ENCODE measurements around the gene ADGRB3. TPM values are rescaled to one million over a fixed set of nuclear protein-coding genes. Genes with fewer than 3 reads are reported as not detected.
"Not testable (repeated sequence)": the region's sequence is repeated elsewhere in the genome, so short reads cannot be mapped to it uniquely, and the experiment has no call there.

ADGRB3 gene
- total RNA-seq, 1 donor from 2014 or later = 3.3 TPM

DNA sequence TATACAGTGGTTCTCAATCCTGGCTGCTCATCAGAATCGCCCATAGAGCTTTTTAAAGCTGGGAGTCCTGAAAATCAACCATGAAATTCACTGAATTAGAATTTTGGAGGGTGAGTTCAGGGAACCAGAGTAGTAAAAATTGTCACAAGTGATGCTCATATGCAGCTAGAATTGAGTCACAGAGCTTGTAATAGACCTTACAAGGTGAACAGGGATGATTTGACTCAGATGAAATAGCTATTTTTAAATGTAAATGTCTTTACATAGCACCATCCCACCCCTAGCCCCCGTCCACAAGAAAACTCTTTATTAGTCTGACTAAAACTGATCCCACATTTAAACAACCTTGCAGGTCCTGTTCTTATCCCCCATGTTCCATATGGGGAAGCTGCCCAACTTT is 630.0 kb downstream of the ADGRB3 start:
- no peak for DNase-seq

DNA sequence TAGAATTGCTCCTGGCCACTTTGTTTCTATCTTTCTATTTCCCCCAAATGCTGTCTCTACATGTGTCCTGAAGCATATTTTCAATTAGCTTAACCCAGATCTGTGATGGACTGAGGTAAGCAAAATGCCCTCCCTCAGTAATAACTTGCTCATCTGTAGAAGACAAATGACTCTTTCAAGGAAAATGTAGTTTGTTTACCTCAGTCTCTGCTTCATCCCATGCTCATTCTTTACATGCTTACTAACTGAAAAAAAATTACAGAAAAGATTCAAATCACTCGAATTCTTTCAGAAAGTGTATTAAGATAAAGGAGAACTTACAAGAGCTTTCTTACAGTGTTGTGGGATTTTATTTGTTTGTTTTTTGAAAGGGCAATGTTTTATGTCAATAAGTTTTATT is 630.6 kb downstream of the ADGRB3 start:
- DNase-seq = no peak

DNA sequence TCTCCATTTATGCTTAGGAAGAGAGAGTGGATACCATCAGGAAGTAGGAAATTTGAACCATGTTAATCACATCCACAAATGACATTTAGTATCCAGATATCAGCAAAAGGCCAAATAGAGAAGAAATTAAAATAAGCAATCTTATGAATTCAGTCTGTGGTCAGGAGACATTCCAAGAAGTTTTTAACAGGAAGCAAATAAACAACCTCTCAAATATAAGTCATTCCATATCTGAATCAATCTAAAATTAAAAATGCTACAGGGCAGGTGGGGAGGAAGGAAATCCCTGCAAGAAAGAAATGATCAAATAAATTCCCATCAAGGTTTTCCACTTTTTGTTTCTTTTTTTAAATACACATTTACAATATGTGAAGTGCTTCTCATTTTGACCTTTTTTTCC is 641.1 kb downstream of the ADGRB3 start:
- no peak for DNase-seq

DNA sequence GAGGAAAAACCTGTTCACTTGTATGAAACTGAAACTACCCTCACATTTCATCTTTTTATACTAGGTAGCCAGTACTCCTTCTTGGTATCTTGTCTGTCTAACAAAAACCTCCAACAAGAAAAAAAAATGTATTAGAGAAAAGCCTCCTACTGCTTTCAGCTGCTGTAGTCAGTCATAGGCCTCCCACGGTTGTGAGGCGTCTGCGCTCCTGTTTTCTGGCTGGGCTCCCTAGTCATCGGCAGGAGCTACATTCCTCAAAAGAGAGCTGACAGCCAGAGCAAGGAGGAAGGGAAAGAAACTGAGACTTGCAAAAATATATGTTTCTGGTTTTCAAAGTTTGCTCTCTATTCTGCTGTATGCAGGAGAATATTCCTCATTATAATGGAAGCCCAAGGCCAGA is 644.7 kb downstream of the ADGRB3 start:
- no peak for DNase-seq

DNA sequence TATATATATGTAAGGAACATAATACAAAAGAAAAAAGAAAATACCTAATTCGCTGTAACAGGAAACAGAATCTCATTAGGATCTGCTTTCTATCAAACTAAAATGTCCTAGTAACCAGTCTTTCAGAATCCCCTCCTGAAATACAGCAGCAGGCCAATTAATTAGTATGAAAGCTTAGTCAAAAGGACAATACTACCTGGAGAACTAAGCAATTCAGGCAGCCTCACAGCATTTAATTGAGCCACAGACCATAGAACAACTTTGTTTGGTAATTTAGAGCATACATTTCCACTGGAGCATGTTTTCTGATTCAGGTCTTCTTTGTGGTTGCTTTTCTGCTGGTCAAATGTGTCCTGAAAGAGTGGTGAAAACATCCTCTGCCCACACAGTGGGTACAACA is 645.8 kb downstream of the ADGRB3 start:
- DNase-seq = no peak

DNA sequence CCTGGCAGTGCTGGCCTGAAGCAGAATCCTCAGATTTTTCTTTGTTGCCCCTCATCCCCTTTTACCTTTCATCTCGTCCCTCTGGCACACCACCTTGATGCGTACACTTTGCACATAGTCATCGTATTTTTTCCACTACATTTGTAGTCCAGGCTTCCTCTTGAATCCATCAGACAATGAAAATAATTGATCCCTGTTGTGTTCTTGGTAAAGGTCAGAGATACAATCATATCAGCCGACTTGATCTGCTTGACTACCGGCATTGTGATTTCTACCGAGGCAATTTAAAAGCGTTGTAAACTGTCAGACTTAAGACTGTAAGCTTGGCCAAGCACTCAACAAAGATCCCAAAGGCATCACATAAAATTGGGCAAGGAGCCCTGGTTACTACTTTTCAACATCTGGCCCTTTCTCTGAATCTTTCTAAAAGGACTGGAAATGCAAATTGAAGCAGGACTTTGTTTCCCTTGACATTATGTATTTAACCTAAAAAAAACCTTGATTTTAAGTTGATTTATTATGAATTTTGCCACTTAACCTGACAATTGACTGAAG is 649.2 kb downstream of the ADGRB3 start:
- no peak for DNase-seq

DNA sequence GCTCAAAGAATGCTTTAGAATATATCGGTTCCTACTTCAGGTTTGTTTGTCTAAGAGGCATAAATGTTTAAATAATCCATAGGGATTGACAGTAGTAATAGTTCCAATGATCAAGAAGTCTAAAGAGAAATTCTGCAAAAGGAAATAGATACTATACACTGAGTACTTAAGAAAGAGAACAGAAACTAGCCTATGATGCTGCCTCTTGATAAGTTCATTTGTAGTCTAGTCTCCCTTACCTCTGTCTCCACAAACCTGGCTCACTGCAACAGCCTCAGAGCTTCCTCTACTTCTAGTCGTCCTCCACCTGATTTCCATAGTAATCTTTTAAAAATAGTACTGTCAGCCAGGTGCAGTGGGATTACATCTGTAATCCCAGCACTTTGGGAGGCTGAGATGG is 650.0 kb downstream of the ADGRB3 start:
- DNase-seq = no peak

DNA sequence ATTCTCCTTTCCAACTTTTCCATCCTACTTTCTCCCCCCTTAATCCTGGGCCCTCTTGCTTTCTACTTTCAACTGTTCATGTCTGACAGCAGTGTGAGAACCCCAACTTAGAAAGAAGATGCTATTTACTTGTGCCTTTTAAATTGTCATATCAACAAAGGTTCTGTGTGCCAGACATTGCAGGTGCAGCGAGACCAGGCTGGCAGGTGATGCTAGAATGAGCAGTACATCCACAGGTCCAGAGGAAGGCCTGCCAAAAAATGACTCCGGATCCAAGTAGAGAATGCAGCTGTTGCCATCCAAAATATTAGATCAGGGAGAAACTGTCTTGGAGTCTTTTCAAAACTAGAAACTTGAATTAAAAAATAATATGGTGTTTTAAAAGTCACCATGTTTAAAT is 651.2 kb downstream of the ADGRB3 start:
- no peak for DNase-seq

DNA sequence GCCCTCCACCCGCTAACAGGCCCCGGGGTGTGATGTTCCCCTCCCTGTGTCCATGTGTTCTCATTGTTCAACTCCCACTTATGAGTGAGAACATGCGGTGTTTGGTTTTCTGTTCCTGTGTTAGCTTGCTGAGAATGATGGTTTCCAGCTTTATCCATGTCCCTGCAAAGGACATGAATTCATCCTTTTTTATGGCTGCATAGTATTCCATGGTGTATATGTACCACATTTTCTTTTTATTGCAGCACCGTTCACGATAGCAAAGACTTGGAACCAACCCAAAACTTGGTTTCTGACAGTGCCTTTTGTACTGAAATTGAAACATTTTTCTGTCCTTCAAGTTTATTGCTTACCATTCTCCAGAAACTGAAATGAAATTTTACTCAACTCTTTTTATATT is 653.1 kb downstream of the ADGRB3 start:
- not testable (repeated sequence) for DNase-seq

DNA sequence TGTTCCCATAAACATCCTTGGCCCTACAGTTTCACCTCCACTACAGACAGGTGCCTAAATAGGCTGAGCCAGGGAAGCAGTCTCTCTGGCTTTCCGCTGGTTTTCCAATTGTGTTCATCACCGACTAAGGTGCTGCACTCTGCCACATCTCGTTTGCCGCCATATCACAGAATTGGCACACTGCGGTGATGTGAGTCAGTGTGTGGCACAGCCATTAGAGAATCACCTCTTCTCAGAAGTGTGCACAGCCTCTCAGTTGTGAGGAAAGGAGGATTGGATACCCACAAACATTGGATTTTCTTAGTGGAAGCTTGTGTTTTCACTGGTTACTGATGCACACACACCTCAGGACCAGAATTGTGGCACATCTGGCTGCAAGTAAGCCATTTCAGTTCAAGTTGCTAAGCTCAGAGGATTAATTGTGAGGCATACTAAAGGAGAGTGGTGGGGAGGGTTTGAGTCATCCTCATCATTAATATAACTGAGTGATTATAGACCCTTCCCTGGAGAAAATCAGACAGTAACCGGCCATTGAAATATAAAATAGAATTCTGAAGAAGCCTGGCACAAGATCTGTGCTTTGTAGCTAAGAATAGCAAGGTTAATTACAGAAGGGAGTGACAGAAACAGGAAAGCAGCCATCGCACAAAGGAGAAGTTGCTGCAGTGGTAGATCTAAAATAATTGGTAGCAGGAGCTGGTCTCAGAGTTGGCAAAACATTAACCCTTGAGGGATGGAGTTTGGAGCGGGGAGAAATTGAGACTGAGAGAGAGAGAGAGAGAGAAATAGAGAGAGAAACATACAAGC is 654.8 kb downstream of the ADGRB3 start:
- no peak for DNase-seq

DNA sequence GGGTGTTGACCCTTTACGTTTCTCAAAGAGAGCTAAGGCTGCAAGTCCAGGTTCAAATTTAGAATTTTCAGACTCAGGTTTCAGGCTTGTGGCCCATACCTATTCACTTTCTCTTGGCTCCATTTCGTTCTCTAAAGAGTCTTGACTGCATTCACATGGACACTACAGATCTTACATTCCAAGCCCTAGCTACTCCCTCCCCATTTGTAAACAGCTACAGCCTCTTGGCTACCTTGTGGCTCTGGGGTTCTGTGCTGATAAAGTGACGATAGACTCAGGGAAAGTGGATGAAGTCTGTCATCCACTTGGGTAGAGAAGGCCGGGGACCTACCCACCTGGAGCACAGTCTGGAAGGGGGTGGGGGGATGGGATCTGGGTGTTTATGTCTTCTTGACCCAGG is 658.4 kb downstream of the ADGRB3 start:
- no peak for DNase-seq

DNA sequence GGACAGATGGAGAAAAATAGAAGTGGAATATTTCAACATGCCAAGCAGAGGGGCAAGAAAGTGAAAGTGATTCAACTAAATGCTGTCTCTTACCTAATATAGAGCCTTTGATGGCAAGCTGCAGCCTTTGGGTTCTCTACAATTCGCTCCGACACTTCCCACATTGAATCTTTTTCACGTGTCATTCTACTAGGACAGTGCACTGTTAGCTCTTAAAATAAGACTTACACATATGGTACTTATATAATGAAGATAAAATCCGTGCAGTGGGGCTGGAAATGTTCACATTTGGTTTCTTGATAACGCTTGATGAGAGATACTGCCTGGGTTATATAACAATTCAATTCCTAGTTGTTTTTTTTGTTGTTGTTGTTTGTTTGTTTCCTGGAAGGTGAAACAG is 659.3 kb downstream of the ADGRB3 start:
- DNase-seq = no peak

DNA sequence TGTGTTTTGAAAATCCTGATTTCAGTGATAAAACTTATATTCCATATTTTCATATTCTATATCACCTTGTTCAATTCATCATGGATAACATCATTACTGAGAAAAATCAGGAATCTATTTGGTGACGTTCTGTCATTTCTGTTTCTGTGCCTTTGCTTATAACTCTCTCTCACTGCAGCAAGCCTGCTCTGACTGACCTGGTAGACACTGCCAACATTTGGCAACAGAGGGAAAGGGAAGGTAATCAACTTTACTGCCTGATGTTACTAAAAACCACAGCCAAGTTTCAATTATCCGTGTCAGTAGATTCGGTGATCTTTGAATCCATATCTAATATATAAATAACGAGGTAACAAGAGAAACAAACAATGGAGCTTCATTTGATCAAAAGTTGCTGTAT is 659.8 kb downstream of the ADGRB3 start:
- DNase-seq = no peak

DNA sequence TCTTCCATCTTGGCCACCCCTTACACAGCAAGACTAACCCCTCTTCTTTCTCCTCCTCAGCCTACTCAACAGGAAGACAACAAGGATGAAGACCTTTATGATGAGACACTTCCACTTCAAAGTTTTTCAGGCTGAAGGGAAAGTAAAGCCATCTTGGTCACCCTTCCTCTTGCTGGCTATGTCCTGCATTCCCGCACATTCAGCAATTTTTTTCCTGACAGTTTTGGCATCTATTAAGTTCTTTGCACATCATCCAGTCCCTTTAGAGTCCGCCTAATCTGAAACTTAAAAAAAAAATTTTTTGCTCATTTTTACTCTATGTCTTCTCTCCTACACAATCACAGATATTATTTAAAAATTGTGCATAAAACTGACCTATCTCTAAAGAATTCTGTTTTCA is 668.3 kb downstream of the ADGRB3 start:
- no peak for DNase-seq

DNA sequence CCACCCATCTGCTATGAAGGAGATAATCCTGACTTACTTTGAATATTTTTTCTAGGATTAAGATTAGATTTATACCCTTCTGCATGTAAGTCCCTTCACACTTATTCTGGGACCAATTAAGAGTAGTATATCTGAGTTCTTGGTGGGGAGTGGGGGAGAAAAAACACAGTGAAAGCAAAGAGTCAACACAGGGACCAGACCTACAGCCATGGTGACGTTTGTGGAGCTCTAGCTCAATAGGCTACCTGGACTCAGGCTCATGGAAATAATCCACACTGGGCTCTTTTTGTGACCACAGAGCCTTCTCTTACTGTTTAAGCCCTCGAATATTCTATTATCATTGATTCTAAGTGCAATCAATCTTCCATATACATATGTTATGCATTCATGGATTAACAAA is 670.4 kb downstream of the ADGRB3 start:
- DNase-seq = no peak

DNA sequence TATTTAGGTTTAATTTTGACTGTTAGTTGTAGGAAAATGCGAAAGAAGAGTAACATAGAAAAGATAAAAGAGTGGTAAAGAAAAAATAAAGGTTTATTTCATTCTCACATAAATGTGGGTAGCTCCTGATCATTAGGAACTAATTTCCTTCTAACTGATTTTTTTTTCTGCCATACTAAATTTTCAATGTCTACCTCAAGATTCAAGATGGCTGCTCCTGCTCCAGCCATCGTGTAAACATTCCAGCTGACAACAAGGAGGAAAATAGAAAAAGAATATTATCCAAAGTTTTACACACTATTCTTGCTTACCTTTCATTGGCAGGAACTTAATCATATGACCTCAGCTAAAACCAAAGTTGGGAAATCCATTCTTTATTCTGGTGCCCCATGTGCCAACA is 673.5 kb downstream of the ADGRB3 start:
- no peak for DNase-seq

DNA sequence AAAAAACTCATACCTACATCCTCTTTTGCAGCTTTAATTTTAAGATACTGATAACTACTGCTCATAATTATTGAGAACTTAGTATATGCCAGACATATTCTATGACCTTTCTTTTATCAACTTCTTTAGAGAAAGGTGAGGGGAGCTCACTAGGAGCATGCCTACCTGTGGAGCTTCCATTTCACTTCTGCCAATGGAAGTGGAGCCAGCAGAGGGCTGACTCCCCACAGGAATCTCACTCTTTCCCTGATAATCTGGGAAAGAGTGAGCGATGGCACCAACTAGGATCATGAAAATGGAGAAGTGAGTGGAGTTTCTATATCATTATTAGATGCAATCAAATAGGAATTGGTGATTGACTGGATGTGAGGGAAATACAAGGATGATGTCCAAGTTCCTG is 676.8 kb downstream of the ADGRB3 start:
- DNase-seq = no peak

DNA sequence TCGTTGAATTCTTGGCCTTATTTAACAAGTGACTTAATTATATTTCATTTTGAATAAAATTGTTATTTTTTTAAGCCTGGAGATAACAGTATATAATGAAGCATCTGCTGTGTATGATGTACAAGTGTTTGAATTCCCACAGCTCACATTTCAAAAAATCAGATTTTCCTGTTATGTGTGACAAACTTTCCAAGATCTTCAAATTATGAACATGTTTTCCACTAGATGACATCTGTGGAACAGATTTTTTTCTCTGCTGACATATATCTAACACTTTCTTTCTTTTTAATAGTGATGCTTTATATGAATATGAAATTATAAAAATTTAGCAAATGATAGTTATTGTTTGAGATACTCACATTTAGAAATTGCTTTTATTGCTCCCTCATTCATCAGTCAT is 678.9 kb downstream of the ADGRB3 start:
- peak; percentile 34 for DNase-seq

DNA sequence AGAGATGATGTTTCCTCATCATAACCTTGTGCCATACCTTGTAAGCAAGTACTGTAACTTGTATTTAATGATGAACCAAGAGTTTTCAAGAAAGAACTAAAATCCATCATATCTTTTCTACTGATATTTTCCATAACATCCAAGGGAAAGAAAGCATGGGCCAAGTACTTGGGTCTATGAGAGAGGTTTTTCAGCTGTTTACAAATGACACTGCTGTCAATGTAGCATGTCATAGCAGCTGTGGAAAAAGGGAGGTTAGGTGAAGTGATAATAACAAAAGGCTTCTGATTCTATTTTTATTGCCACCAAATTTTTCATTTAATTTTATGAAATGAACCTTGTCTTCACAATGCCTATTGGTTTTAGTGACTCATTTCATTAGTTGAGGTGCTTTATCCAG is 679.4 kb downstream of the ADGRB3 start:
- DNase-seq = no peak

DNA sequence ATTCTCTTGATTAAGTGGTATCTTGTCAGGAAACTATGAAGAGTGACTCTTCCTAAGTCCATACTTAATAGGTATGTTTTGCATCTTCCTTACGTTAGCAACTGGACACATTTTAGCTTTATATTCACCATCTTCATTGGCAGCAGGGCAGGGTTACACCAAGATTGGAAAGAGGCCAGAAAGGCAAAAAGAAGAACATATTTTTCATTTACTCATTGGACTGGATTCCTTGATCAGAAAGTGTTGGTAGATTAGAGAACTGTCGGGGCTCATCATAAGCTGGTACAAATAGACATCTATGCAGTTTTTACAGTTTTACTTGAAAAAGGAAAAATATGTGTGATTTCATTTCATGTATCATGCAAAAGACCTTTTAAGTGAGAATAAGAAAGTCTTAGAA is 696.8 kb downstream of the ADGRB3 start:
- no peak for DNase-seq

DNA sequence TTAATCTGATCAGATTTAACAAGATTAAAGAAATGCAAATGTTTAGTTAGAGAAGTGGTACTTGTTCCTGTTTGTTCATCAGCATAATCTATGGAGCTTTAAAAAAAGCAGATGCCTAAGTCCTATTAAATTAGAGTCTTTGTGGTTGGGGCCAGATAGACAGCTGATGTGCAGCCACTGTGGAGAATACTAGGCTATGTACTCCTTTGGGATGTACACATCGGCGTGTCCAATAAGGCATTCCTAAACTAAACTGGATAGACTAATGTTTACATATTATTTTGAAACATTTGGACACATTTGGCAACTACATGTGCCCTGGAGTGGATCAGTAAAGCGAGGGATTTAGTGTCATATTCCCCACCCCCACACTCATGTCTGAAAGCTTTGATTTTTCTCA is 702.2 kb downstream of the ADGRB3 start:
- no peak for DNase-seq

DNA sequence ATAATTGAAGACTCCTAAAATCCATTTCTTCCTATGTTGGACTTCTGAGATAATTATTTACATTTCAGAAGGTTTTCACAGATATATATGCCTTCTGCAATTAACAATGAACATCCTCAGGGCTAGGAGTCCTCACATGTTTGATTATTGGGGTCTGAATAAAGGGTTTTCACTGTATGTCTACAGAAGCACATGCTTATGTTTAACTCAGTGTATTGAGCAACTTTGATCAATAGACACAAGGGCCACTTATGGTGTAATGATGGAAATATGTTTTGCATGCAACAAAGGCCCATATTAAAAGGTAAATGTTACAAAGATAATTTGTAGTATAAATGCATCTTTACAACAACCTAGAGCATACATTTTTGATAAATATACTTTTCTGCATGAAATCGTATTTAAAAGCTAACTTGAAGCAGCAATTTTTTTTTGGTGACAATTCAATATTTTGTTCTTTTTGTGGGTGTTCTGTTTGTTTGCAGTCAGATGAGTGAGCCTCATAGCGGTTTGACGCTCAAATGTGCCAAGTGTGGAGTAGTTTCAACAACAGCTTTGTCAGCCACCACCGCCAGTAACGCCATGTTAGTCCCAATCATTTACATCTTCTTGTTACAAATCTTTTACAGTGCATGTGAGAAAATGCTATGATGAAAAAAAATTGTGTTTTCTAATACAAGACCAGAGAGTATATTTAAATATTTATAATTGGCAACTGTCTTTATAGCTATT is 703.5 kb downstream of the ADGRB3 start:
- no peak for DNase-seq

DNA sequence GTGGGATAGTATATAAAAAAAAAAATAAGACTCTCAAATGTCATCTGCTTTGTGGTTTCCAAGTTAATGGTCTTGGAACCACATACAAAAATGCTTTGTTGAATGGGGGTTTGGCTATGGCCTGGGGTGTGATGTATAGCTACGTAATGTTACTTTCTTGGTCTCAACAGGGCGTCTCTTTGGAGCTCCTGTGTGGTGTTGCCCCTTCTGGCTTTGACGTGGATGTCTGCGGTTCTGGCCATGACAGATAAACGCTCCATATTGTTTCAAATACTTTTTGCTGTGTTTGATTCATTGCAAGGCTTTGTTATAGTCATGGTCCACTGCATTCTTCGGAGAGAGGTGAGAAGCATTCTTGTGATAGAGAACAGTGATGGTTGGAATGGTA is 704.1 kb downstream of the ADGRB3 start:
- DNase-seq = no peak

DNA sequence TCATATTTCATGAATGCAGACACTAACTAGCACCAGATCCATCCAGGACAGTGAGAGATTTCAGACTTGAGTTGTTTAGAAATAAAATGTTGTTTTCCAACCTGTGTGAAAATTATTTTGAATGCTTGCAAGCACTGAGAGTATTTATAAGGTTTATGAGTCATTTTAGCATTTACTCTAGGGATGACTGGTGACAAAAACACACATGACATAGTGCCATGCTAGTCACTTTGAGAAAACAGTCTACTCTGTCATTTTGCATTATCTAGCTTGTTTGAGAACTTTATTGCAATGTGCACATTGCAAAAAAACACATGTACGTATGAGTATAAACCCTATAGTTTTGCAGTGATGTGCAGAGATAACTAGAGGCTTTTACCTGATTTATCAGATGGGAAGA is 705.1 kb downstream of the ADGRB3 start:
- no peak for DNase-seq

Data from skin of body (tissue), 2 donors.